ENCODE results near the gene PCSK2. TPM values are rescaled to one million over a fixed set of nuclear protein-coding genes. Genes with fewer than 3 reads are reported as not detected.

Gene PCSK2
- total and polyA plus RNA-seq, 2 of the 8 experiments (the other 6 are each of a cell fraction or from before 2014, with no cell fraction given) = 1.9 to 4.2 TPM

- Histone ChIP-seq H2BK120ac (replicated peaks; ENCODE audit: low read depth, low read length) (no peak overlapping the region), H2AK5ac (ENCODE audit: low read depth, low read length) (no peak overlapping the region), H3K9me3 (ENCODE audit: insufficient read depth in 2 of 2, low read depth in 1 of 2, low read length in 1 of 2) (no peaks in the 10 kb centered on the region), H4K91ac (replicated peaks; ENCODE audit: insufficient read length, low read length) (no peak overlapping the region), H3K9ac (replicated peaks in 1 of 4; ENCODE audit: extremely low read depth in 1 of 4, low read depth in 3 of 4, low read length in 3 of 4) (no peak overlapping the region), H2AFZ (ENCODE audit: low read length) (peak overlapping the region; percentile 59; the same call in 1 of the 2 replicates), H4K5ac (ENCODE audit: insufficient read length, low read depth, low read length) (no peak overlapping the region), H2BK5ac (ENCODE audit: low read depth, low read length) (no peak overlapping the region), H3K14ac (ENCODE audit: insufficient read length) (no peak overlapping the region), H3K23me2 (ENCODE audit: low read depth, low read length) (no peaks in the 10 kb centered on the region; the same call in 1 of the 2 replicates), H3K4me1 (replicated peaks in 1 of 4; ENCODE audit: control insufficient read depth in 3 of 4, insufficient read depth in 4 of 4, low read length in 3 of 4) (no peaks in the 10 kb centered on the region), H3K4ac (replicated peaks; ENCODE audit: insufficient read length, low read depth, low read length) (no peak overlapping the region), H2BK20ac (ENCODE audit: low read length) (no peak overlapping the region), H3K23ac (ENCODE audit: insufficient read length) (no peak overlapping the region), H2BK12ac (ENCODE audit: low read depth, low read length) (no peak overlapping the region), H3K79me1 (ENCODE audit: low read depth, low read length) (no peaks in the 10 kb centered on the region), H2BK15ac (ENCODE audit: low read length) (no peak overlapping the region), H4K8ac (ENCODE audit: extremely low read depth, insufficient read depth, low read length) (no peak overlapping the region), H3K36me3 (ENCODE audit: control insufficient read depth in 2 of 4, insufficient read depth in 4 of 4, low read length in 3 of 4) (no peaks in the 10 kb centered on the region), H3K56ac (replicated peaks; ENCODE audit: insufficient read length, low read depth, low read length) (no peak overlapping the region), H3K18ac (ENCODE audit: extremely low read depth, low read length) (no peak overlapping the region), H3K4me3 (ENCODE audit: extremely low read depth in 1 of 4, insufficient read depth in 2 of 4, low read depth in 3 of 4, low read length in 4 of 4) (no peak overlapping the region), H3K27me3 (replicated peaks in 1 of 4; ENCODE audit: control insufficient read depth in 3 of 4, extremely low read depth in 1 of 4, insufficient read depth in 3 of 4, low read length in 3 of 4) (no peaks in the 10 kb centered on the region), H3K79me2 (ENCODE audit: control insufficient read depth in 1 of 2, insufficient read depth in 2 of 2, low read length in 2 of 2) (no peaks in the 10 kb centered on the region), H3K4me2 (ENCODE audit: insufficient read depth in 1 of 2, low read depth in 2 of 2, low read length in 2 of 2) (no peak overlapping the region), H4K20me1 (replicated peaks in 1 of 2; ENCODE audit: control insufficient read depth in 1 of 2, insufficient read depth in 2 of 2, low read length in 2 of 2) (no peaks in the 10 kb centered on the region), H3K27ac (ENCODE audit: low read depth, low read length) (no peak overlapping the region)
- WGBS, 2 experiments (ENCODE audit: extremely low coverage in 1 of 2, insufficient coverage in 1 of 2, insufficient read length in 1 of 2, insufficient replicate concordance in 2 of 2, low coverage in 1 of 2, low lambda C conversion rate in 2 of 2, missing lambda C conversion rate in 1 of 2) = 100% methylated on average over 2 of the region's 2 CpGs; no CpG with 5 or more reads in 1 of the 2 experiments
- no peak for FAIRE-seq
- ChIA-PET CTCF (ENCODE audit: partially characterized antibody) (interaction anchor here (0.6 to 0.7 kb wide), 3 partner anchors 451 to 849 kb away, joined by 3 to 7 read pairs (median 4); no protein-coding TSS in a partner anchor), POLR2A (ENCODE audit: partially characterized antibody) (interaction anchor here (1.0 kb wide), 1 partner anchor 15 kb away, joined by 3 read pairs; no protein-coding TSS in a partner anchor)
- TF ChIP-seq NANOG (IDR thresholded peaks at IDR 0.05; ENCODE audit: insufficient read depth, low read depth, low read length, poor library complexity, severe bottlenecking) (no peak), TBP (IDR thresholded peaks at IDR 0.05; ENCODE audit: low read depth, low read length) (no peak), BACH1 (IDR thresholded peaks at IDR 0.05; ENCODE audit: low read length) (peak; percentile 76), KDM5A (IDR thresholded peaks at IDR 0.05; ENCODE audit: low read length) (no peak), JUND (IDR thresholded peaks at IDR 0.05; ENCODE audit: low read length) (no peak), MAFK (IDR thresholded peaks at IDR 0.05; ENCODE audit: low read depth, low read length) (peak; percentile 72)
- DNase-seq (ENCODE audit: low read depth in 1 of 2, low spot score in 2 of 2) = no peak
These were observed 164.4 kb downstream of the PCSK2 start for GRCh38 chr20:17391127-17391771.

Data from H1 (cell line).